ENCODE measurements around the gene FAM222B. TPM values are rescaled to one million over a fixed set of nuclear protein-coding genes. Genes with fewer than 3 reads are reported as not detected.
A peak's percentile ranks its signal among the peaks of the same experiment; 100 is the strongest.

FAM222B gene
- total and polyA plus RNA-seq, 9 of the 15 experiments (the other 6 are each of a cell fraction or from before 2014, with no cell fraction given), result 4.0 to 34.6 (median 7.5) TPM

- TF ChIP-seq TFAP4 (CRISPR knock-in tag; IDR thresholded peaks at IDR 0.05; ENCODE audit: borderline replicate concordance), result peak; percentile 47; the same call in 1 of the 2 replicates
- no peak for TF ChIP-seq DEAF1 (CRISPR knock-in tag; IDR thresholded peaks at IDR 0.05)
- no peak for TF ChIP-seq USF1 (CRISPR knock-in tag; IDR thresholded peaks at IDR 0.05)
- peak in 1 of 2 experiments; percentile 31; a peak in 1 of 4 replicates for TF ChIP-seq MLLT1 (IDR thresholded peaks at IDR 0.05)
- TF ChIP-seq MTA3 (IDR thresholded peaks at IDR 0.05; ENCODE audit: borderline replicate concordance), result peak; percentile 66; the same call in 1 of the 2 replicates
- 0 out of 2 replicates have a peak, but pooled peaks have one; percentile 70 for TF ChIP-seq CCAR2 (IDR thresholded peaks at IDR 0.05; ENCODE audit: low read depth, low read length)
- TF ChIP-seq ZBTB9 (CRISPR knock-in tag; IDR thresholded peaks at IDR 0.05), result peak; percentile 13; the same call in 1 of the 2 replicates
- TF ChIP-seq KDM4B (IDR thresholded peaks at IDR 0.05; ENCODE audit: borderline replicate concordance in 2 of 2, low read depth in 1 of 2), result peak in 1 of 2 experiments; percentile 11; a peak in 1 of 4 replicates
- peak; percentile 73 for TF ChIP-seq ZFX (CRISPR knock-in tag; IDR thresholded peaks at IDR 0.05)
- TF ChIP-seq JUND (IDR thresholded peaks at IDR 0.05; ENCODE audit: borderline replicate concordance, low read depth, low read length), result no peak; the same call in 1 of the 2 replicates
- no peak for TF ChIP-seq JUND (tag; IDR thresholded peaks at IDR 0.05; ENCODE audit: borderline replicate concordance, low read depth, low read length)
- no peak for TF ChIP-seq ZNF217 (CRISPR knock-in tag; IDR thresholded peaks at IDR 0.05)
- TF ChIP-seq TBL1XR1 (IDR thresholded peaks at IDR 0.05; ENCODE audit: low read length in 2 of 2), result no peak
- TF ChIP-seq POLR2AphosphoS5 (IDR thresholded peaks at IDR 0.05; ENCODE audit: control insufficient read depth, insufficient read depth, low read depth, low read length), result peak; percentile 59
- no peak for TF ChIP-seq C11orf30 (IDR thresholded peaks at IDR 0.05; ENCODE audit: low read depth)
- no peak for TF ChIP-seq ZNF146 (CRISPR knock-in tag; IDR thresholded peaks at IDR 0.05; ENCODE audit: unreplicated experiment)
- no peak for TF ChIP-seq TBP (optimal IDR thresholded peaks at IDR 0.05; ENCODE audit: low read depth, low read length)
- TF ChIP-seq TOE1 (IDR thresholded peaks at IDR 0.05; ENCODE audit: borderline replicate concordance), result no peak
- no peak for TF ChIP-seq TOE1 (CRISPR knock-in tag; IDR thresholded peaks at IDR 0.05; ENCODE audit: borderline replicate concordance, low read depth)
- TF ChIP-seq ZNF561 (CRISPR knock-in tag; conservative IDR thresholded peaks at IDR 0.05), result no peak
- TF ChIP-seq L3MBTL2 (IDR thresholded peaks at IDR 0.05), result peak; percentile 84
Measured at GRCh38 chr17:28728364-28729200, 114.0 kb downstream of the FAM222B start, which contains the start of gene NEK8 (continued).

All from K562 (cell line).